ENCODE data around the gene PKIG. TPM values are rescaled to one million over a fixed set of nuclear protein-coding genes. Genes with fewer than 3 reads are reported as not detected.

Gene PKIG
- polyA plus RNA-seq, 1 donor (not counting 4 experiments of a cell fraction or from before 2014, with no cell fraction given), result 6.6 TPM

DNA sequence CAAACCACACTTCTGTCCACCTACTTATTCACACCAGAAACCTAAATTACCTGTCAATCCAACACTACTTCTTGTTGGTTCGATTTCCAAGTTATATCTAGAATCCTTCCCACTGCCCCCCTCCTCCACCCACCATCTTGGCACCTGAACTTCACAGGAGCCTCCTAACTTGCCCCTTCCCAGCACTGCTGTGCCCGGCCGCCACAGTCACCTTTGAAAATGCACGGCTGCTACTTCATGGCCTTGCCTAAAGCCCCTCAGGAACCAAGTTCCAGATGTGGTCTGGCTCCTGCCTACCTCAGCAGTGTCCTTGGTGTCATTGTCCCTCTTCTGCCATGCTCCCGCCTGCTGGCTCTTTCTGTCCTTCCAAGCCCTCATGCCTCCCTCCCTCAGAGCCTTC lies 31.2 kb downstream of the PKIG start:
- Histone ChIP-seq H3K27ac (ENCODE audit: control insufficient read depth, insufficient read depth, low read length) (no peak overlapping the region), H3K27me3 (ENCODE audit: control insufficient read depth, extremely low read depth, insufficient read depth, low read length) (no peaks in the 10 kb centered on the region), H3K9me3 (ENCODE audit: control insufficient read depth, low read depth, low read length) (no peaks in the 10 kb centered on the region), H2AFZ (ENCODE audit: control insufficient read depth, low read length) (no peak overlapping the region), H3K4me1 (ENCODE audit: control insufficient read depth, extremely low read depth, insufficient read depth, low read length) (peaks cover 10% of the 10 kb centered on the region), H3K36me3 (ENCODE audit: control insufficient read depth in 2 of 2, extremely low read depth in 1 of 2, insufficient read depth in 2 of 2, low read length in 2 of 2) (peaks cover 3 to 4% of the 10 kb centered on the region in 2 experiments), H3K4me2 (ENCODE audit: control insufficient read depth, extremely low read depth, insufficient read depth, low read depth, low read length) (no peak overlapping the region), H3K9ac (ENCODE audit: control insufficient read depth, extremely low read depth, insufficient read depth, low read length) (no peak overlapping the region), H3K79me2 (ENCODE audit: control insufficient read depth, insufficient read depth, low read length) (no peaks in the 10 kb centered on the region), H4K20me1 (ENCODE audit: control insufficient read depth, extremely low read depth, insufficient read depth, low read length) (no peaks in the 10 kb centered on the region), H3K9me1 (ENCODE audit: control insufficient read depth, extremely low read depth, insufficient read depth, low read length) (no peaks in the 10 kb centered on the region), H3K4me3 (ENCODE audit: control insufficient read depth in 2 of 3, extremely low read depth in 1 of 3, insufficient read depth in 2 of 3, low read depth in 1 of 3, low read length in 3 of 3) (no peak overlapping the region)
- FAIRE-seq (no peak), DNase-seq (ENCODE audit: low read depth, low spot score) (no peak)
- dilution Hi-C loops (cut with MboI; ENCODE audit: extremely low pct_ligation_motif_present, low sequenced_read_pairs), result no loop called here
- no peak for TF ChIP-seq EZH2 (IDR thresholded peaks at IDR 0.05; ENCODE audit: low read length)
- TF ChIP-seq, protein P1, sequence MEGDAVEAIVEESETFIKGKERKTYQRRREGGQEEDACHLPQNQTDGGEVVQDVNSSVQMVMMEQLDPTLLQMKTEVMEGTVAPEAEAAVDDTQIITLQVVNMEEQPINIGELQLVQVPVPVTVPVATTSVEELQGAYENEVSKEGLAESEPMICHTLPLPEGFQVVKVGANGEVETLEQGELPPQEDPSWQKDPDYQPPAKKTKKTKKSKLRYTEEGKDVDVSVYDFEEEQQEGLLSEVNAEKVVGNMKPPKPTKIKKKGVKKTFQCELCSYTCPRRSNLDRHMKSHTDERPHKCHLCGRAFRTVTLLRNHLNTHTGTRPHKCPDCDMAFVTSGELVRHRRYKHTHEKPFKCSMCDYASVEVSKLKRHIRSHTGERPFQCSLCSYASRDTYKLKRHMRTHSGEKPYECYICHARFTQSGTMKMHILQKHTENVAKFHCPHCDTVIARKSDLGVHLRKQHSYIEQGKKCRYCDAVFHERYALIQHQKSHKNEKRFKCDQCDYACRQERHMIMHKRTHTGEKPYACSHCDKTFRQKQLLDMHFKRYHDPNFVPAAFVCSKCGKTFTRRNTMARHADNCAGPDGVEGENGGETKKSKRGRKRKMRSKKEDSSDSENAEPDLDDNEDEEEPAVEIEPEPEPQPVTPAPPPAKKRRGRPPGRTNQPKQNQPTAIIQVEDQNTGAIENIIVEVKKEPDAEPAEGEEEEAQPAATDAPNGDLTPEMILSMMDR (optimal IDR thresholded peaks at IDR 0.05 in 1 of 3, IDR thresholded peaks at IDR 0.05 in 1 of 3, conservative IDR thresholded peaks at IDR 0.05 in 1 of 3; ENCODE audit: extremely low read depth in 1 of 3, insufficient read depth in 2 of 3, low read length in 3 of 3), result no peak

DNA sequence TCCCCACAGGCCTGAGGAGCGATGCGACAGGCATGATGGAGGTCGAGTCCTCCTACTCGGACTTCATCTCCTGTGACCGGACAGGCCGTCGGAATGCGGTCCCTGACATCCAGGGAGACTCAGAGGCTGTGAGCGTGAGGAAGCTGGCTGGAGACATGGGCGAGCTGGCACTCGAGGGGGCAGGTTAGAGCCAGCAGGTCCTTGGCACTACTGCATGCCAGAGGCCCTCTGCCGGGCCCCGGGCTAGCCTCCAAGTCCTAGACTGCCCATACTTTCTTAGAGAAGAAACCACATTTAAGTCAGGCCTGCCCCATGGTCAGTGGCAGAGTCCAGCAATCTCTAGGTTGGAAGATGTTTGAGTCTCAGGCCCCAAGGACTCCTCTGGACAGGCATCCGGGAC lies 32.1 kb downstream of the PKIG start:
- Histone ChIP-seq H3K27ac (ENCODE audit: control insufficient read depth, insufficient read depth, low read length) (no peak overlapping the region), H3K4me3 (ENCODE audit: control insufficient read depth in 2 of 3, extremely low read depth in 1 of 3, insufficient read depth in 2 of 3, low read depth in 1 of 3, low read length in 3 of 3) (no peak overlapping the region), H2AFZ (ENCODE audit: control insufficient read depth, low read length) (no peak overlapping the region), H3K4me2 (ENCODE audit: control insufficient read depth, extremely low read depth, insufficient read depth, low read depth, low read length) (no peak overlapping the region), H3K27me3 (ENCODE audit: control insufficient read depth, extremely low read depth, insufficient read depth, low read length) (no peaks in the 10 kb centered on the region), H3K9ac (ENCODE audit: control insufficient read depth, extremely low read depth, insufficient read depth, low read length) (no peak overlapping the region), H3K4me1 (ENCODE audit: control insufficient read depth, extremely low read depth, insufficient read depth, low read length) (peaks cover 8% of the 10 kb centered on the region), H3K9me3 (ENCODE audit: control insufficient read depth, low read depth, low read length) (no peaks in the 10 kb centered on the region), H3K79me2 (ENCODE audit: control insufficient read depth, insufficient read depth, low read length) (no peaks in the 10 kb centered on the region), H4K20me1 (ENCODE audit: control insufficient read depth, extremely low read depth, insufficient read depth, low read length) (no peaks in the 10 kb centered on the region), H3K36me3 (ENCODE audit: control insufficient read depth in 2 of 2, extremely low read depth in 1 of 2, insufficient read depth in 2 of 2, low read length in 2 of 2) (peaks cover 5 to 6% of the 10 kb centered on the region in 2 experiments), H3K9me1 (ENCODE audit: control insufficient read depth, extremely low read depth, insufficient read depth, low read length) (no peaks in the 10 kb centered on the region)
- TF ChIP-seq EZH2 (IDR thresholded peaks at IDR 0.05; ENCODE audit: low read length), result no peak
- TF ChIP-seq, protein P1 (optimal IDR thresholded peaks at IDR 0.05 in 1 of 3, IDR thresholded peaks at IDR 0.05 in 1 of 3, conservative IDR thresholded peaks at IDR 0.05 in 1 of 3; ENCODE audit: extremely low read depth in 1 of 3, insufficient read depth in 2 of 3, low read length in 3 of 3), result no peak
- dilution Hi-C loops (cut with MboI; ENCODE audit: extremely low pct_ligation_motif_present, low sequenced_read_pairs), result no loop called here
- FAIRE-seq, result no peak
- no peak for DNase-seq (ENCODE audit: low read depth, low spot score)
